H4 (cell line): Measurements from ENCODE around the gene HOXA5. TPM values are rescaled to one million over a fixed set of nuclear protein-coding genes. Genes with fewer than 3 reads are reported as not detected.

Experiments
- DNase-seq: peaks from one replicate; pipeline ENCODE4 v3.0.0-alpha.2; 2015; ENCODE audit warnings: low spot score
- total RNA-seq: library from RNA; depleted of rRNA; stranded (reverse); fragments of >200 nt; shearing (Covaris generic); gene quantifications from 2 replicates; pipeline ENCODE4 v1.2.3, GENCODE V29; 2014

The HOXA5 gene
- total RNA-seq, 1 experiment from 2014 or later = 3.6 TPM

- peak; percentile 87 for DNase-seq
Measured at GRCh38 chr7:27134392-27134791, 9.1 kb downstream of the HOXA5 start.

GRCh38 chr7:27133409-27134231 is 9.9 kb downstream of the HOXA5 start:
- no peak for DNase-seq

GRCh38 chr7:27132978-27133377 is 10.5 kb downstream of the HOXA5 start:
- no peak for DNase-seq

GRCh38 chr7:27132214-27132613 is 11.3 kb downstream of the HOXA5 start:
- DNase-seq = no peak

GRCh38 chr7:27131390-27131819 is 12.1 kb downstream of the HOXA5 start:
- no peak for DNase-seq

GRCh38 chr7:27130540-27131389 is 12.7 kb downstream of the HOXA5 start, which contains the start of gene HOXA4:
HOXA4 (minus strand) TSS chr7:27130757; CDS start chr7:27130733, 24 bp downstream.
- DNase-seq = peak; percentile 93

GRCh38 chr7:27129729-27130539 is 13.5 kb downstream of the HOXA5 start:
- no peak for DNase-seq

GRCh38 chr7:27128776-27129728 is 14.4 kb downstream of the HOXA5 start:
- no peak for DNase-seq

GRCh38 chr7:27128034-27128433 is 15.4 kb downstream of the HOXA5 start:
- DNase-seq = no peak

- DNase-seq = no peak
Measured at GRCh38 chr7:27126596-27127327, 16.7 kb downstream of the HOXA5 start.

- no peak for DNase-seq
Measured at GRCh38 chr7:27125986-27126394, 17.5 kb downstream of the HOXA5 start.

- no peak for DNase-seq
Measured at GRCh38 chr7:27124902-27125689, 18.4 kb downstream of the HOXA5 start.

- DNase-seq = no peak
Measured at GRCh38 chr7:27124096-27124901, 19.2 kb downstream of the HOXA5 start.

- DNase-seq = no peak
Measured at GRCh38 chr7:27123477-27124053, 19.9 kb downstream of the HOXA5 start.

GRCh38 chr7:27123007-27123476 is 20.4 kb downstream of the HOXA5 start:
- DNase-seq = no peak

- DNase-seq = no peak
Measured at GRCh38 chr7:27122077-27122910, 21.2 kb downstream of the HOXA5 start.

- DNase-seq = no peak
Measured at GRCh38 chr7:27121684-27122076, 21.8 kb downstream of the HOXA5 start.
